Measurements from ENCODE around the gene LPO. TPM values are rescaled to one million over a fixed set of nuclear protein-coding genes. Genes with fewer than 3 reads are reported as not detected.

LPO gene
- total and polyA plus RNA-seq, 9 of the 15 experiments (the other 6 are each of a cell fraction or from before 2014, with no cell fraction given), result 0.07 to 0.11 TPM; not detected in 7

GRCh38 chr17:58310511-58311428, 72.4 kb downstream of the LPO start:
- Histone ChIP-seq H3K27ac (ENCODE audit: extremely low read depth, low read depth, low read length) (no peak overlapping the region), H3K4me1 (replicated peaks in 1 of 2; ENCODE audit: control insufficient read depth in 2 of 2, insufficient read depth in 2 of 2, low read length in 2 of 2) (peaks cover 0 to 27% of the 10 kb centered on the region in 2 experiments; a peak in 1 of 5 replicates), H3K4me2 (ENCODE audit: insufficient read depth, low read length) (no peak overlapping the region), H3K4me3 (no peak overlapping the region), H3K9me1 (ENCODE audit: control insufficient read depth, insufficient read depth, low read length) (no peaks in the 10 kb centered on the region), H3K36me3 (ENCODE audit: control insufficient read depth, insufficient read depth, low read length) (no peaks in the 10 kb centered on the region), H3K9ac (ENCODE audit: insufficient read depth in 1 of 2, low read depth in 2 of 2, low read length in 2 of 2) (no peak overlapping the region), H2AFZ (ENCODE audit: low read depth, low read length) (no peak overlapping the region), H3K79me2 (ENCODE audit: control insufficient read depth, insufficient read depth, low read length) (no peaks in the 10 kb centered on the region), H4K20me1 (replicated peaks; ENCODE audit: control insufficient read depth, insufficient read depth, low read length) (no peaks in the 10 kb centered on the region), H3K27me3 (ENCODE audit: control insufficient read depth in 2 of 2, insufficient read depth in 2 of 2, low read length in 2 of 2) (no peaks in the 10 kb centered on the region), H3K9me3 (replicated peaks; ENCODE audit: control insufficient read depth, insufficient read depth, low read depth, low read length) (no peaks in the 10 kb centered on the region)
- ATAC-seq (no peak), FAIRE-seq (no peak), DNase-seq (ENCODE audit: extremely low read depth in 1 of 4, low spot score in 3 of 4) (no peak)
- BruUV-seq (replicated peaks), result no TSS peak
- in situ Hi-C loops (cut with MboI), result loop anchor here (5.0 kb wide), 1 partner anchor 137 kb away; no protein-coding TSS in a partner anchor
- POLR2A ChIA-PET, result interaction anchor here (0.6 to 2.9 kb wide), 4 partner anchors 11 to 27 kb away, joined by 3 to 8 read pairs (median 4); no protein-coding TSS in a partner anchor
- TF ChIP-seq RBM14 (IDR thresholded peaks at IDR 0.05; ENCODE audit: borderline replicate concordance, insufficient read depth, low read depth, low read length) (0 out of 2 replicates have a peak, but pooled peaks have one; percentile 51), ETV5 (CRISPR knock-in tag; IDR thresholded peaks at IDR 0.05; ENCODE audit: low read depth) (no peak)
- WGBS (ENCODE audit: insufficient coverage, low coverage, missing lambda C conversion rate), result 59% methylated on average over 20 of the region's 23 CpGs
- intact Hi-C loops (cut with micrococcal nuclease), result no loop called here
- CTCF ChIA-PET (ENCODE audit: low intra/inter-chr PET ratio), result no interaction called here

- Histone ChIP-seq H3K79me2 (ENCODE audit: control insufficient read depth, insufficient read depth, low read length) (no peaks in the 10 kb centered on the region), H3K9me1 (ENCODE audit: control insufficient read depth, insufficient read depth, low read length) (no peaks in the 10 kb centered on the region), H3K4me3 (no peak overlapping the region), H3K27me3 (ENCODE audit: control insufficient read depth in 2 of 2, insufficient read depth in 2 of 2, low read length in 2 of 2) (no peaks in the 10 kb centered on the region), H3K4me1 (replicated peaks in 1 of 2; ENCODE audit: control insufficient read depth in 2 of 2, insufficient read depth in 2 of 2, low read length in 2 of 2) (peaks cover 0 to 27% of the 10 kb centered on the region in 2 experiments; a peak in 1 of 5 replicates), H2AFZ (ENCODE audit: low read depth, low read length) (no peak overlapping the region), H3K4me2 (ENCODE audit: insufficient read depth, low read length) (no peak overlapping the region), H3K9ac (ENCODE audit: insufficient read depth in 1 of 2, low read depth in 2 of 2, low read length in 2 of 2) (peak overlapping the region in 1 of 2 experiments; percentile 33; a peak in 1 of 4 replicates), H3K36me3 (ENCODE audit: control insufficient read depth, insufficient read depth, low read length) (no peaks in the 10 kb centered on the region), H4K20me1 (replicated peaks; ENCODE audit: control insufficient read depth, insufficient read depth, low read length) (no peaks in the 10 kb centered on the region), H3K27ac (ENCODE audit: extremely low read depth, low read depth, low read length) (no peak overlapping the region), H3K9me3 (replicated peaks; ENCODE audit: control insufficient read depth, insufficient read depth, low read depth, low read length) (no peaks in the 10 kb centered on the region)
- in situ Hi-C loops (cut with MboI), result loop anchor here (5.0 kb wide), 1 partner anchor 136 kb away; no protein-coding TSS in a partner anchor
- ATAC-seq, result no peak
- ChIA-PET CTCF (ENCODE audit: low intra/inter-chr PET ratio) (no interaction called here), POLR2A (interaction anchor here (0.6 to 2.9 kb wide), 3 partner anchors 14 to 137 kb away, joined by 4 to 8 read pairs (median 6); no protein-coding TSS in a partner anchor)
- BruUV-seq (replicated peaks), result no TSS peak
- FAIRE-seq, result no peak
- intact Hi-C loops (cut with micrococcal nuclease), result no loop called here
- DNase-seq (ENCODE audit: extremely low read depth in 1 of 4, low spot score in 3 of 4), result no peak
- TF ChIP-seq E2F5 (CRISPR knock-in tag; IDR thresholded peaks at IDR 0.05), result no peak
- no peak for TF ChIP-seq SMC3 (conservative IDR thresholded peaks at IDR 0.05; ENCODE audit: insufficient read depth, low read depth, low read length)
- TF ChIP-seq THAP12 (CRISPR knock-in tag; IDR thresholded peaks at IDR 0.05), result no peak
- WGBS (ENCODE audit: insufficient coverage, low coverage, missing lambda C conversion rate), result 71% methylated on average over 9 of the region's 9 CpGs
These were observed 73.1 kb downstream of the LPO start for GRCh38 chr17:58311429-58311894.

Measured in K562 (cell line).